PC-3 (cell line): ENCODE data around the gene VSIG10.

Experiments
- CTCF ChIP-seq: fragments of 300-600 bp; sonication (generic); conservative IDR thresholded peaks from 2 replicates; pipeline ENCODE4 v1.5.1; 2017; ENCODE audit warnings: antibody characterized with exemption, low read depth, mild to moderate bottlenecking, low read length
- EZH2 ChIP-seq: fragments of 300-600 bp; sonication (generic); IDR thresholded peaks from one replicate; pipeline ENCODE4 v1.6.1; 2017; ENCODE audit warnings: antibody characterized with exemption, mild to moderate bottlenecking, low read length; ENCODE audit not compliant: unreplicated experiment
- EZH2phosphoT487 ChIP-seq: fragments of 300-600 bp; sonication (generic); IDR thresholded peaks from 2 replicates; pipeline ENCODE4 v1.6.1; 2018; ENCODE audit warnings: mild to moderate bottlenecking, antibody characterized with exemption, low read length, borderline replicate concordance

GRCh38 chr12:118016424-118017264 is 87.2 kb downstream of the VSIG10 start, which contains the start of gene RFC5:
- no peak for TF ChIP-seq CTCF
- TF ChIP-seq EZH2 = no peak
- no peak for TF ChIP-seq EZH2phosphoT487
